Stimulated activated CD8-positive, alpha-beta memory T cell treated with anti-CD3 and anti-CD28 coated beads, Interleukin-15, amount 100 ng/mL, for 48 hours (primary cell): ENCODE measurements around the gene RAB5B.

Experiments
- DNase-seq, 2 donors: peaks; one replicate each; pipeline ENCODE4 v3.0.0-alpha.2; 2020; ENCODE audit warnings: low read depth in 2 of 2

The RAB5B gene

DNA sequence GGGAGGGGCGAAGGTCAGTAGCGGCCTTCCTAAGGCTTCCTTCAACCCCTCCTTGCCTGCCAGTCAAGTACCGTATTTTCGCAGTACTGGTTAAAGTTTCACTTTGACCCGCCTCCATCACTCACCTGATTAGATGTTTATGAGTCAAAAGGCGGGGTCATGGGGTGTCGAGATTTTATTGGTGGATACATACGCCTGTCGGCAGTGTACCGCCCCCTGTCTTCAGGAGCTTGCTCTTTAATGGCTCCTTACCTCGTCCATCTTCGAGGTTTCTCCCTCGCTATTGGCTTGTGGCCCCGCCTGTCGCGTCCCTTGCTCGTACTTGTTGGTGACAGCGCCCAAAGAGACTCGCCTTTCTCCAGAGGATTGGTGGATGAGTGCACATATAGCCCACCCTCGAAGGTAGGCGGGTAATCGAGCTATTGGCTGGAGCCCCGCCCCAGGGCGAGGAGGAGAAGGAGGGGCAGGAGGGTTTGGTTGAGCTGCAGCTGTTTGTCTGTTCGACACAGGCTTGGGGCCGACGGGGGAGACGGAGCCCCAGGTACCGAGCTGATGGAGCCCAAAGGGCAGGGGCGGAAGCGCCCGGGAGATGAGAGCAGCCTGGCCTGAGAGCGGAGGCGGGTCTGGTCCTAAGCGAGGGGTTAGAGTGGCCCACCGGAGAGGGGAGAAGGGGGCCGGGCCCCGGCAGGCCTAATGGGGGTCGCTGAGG lies at the start of gene RAB5B:
Gene RAB5B (plus strand): TSS at position 480 of the 709 bp plus-strand sequence. CDS start 12,883 bp downstream, outside the sequence.
- DNase-seq: peak; percentile 97

GRCh38 chr12:55925371-55925770 lies 48.5 kb upstream of the RAB5B start:
- DNase-seq: no peak

GRCh38 chr12:55925870-55926737 lies 47.8 kb upstream of the RAB5B start:
- DNase-seq: no peak

- peak; percentile 93 to 95 for DNase-seq
These were observed 46.9 kb upstream of the RAB5B start for GRCh38 chr12:55926738-55927587.

- peak; percentile 61 to 62 for DNase-seq
These were observed 46.0 kb upstream of the RAB5B start, which contains the start of gene PYM1 for GRCh38 chr12:55927588-55928502. Gene PYM1, minus strand, starts transcription at chr12:55927894. Its CDS starts 133 bp downstream, at chr12:55927761.

GRCh38 chr12:55929306-55929791 lies 44.5 kb upstream of the RAB5B start:
- DNase-seq: peak; percentile 81 to 83

- DNase-seq: peak; percentile 73 to 76
These were observed 43.0 kb upstream of the RAB5B start, which contains the start of gene DGKA for GRCh38 chr12:55930771-55931316. Gene DGKA, plus strand, starts transcription at chr12:55931162. Its CDS starts 5,342 bp downstream, at chr12:55936504.

- DNase-seq: no peak
These were observed 42.5 kb upstream of the RAB5B start for GRCh38 chr12:55931317-55931779.

GRCh38 chr12:55931780-55932550 lies 41.9 kb upstream of the RAB5B start:
- DNase-seq: no peak

- DNase-seq: no peak
These were observed 41.3 kb upstream of the RAB5B start for GRCh38 chr12:55932551-55932910.

GRCh38 chr12:55933169-55933798 lies 40.6 kb upstream of the RAB5B start:
- no peak for DNase-seq

GRCh38 chr12:55933799-55934742 lies 39.8 kb upstream of the RAB5B start:
- DNase-seq: no peak

DNA sequence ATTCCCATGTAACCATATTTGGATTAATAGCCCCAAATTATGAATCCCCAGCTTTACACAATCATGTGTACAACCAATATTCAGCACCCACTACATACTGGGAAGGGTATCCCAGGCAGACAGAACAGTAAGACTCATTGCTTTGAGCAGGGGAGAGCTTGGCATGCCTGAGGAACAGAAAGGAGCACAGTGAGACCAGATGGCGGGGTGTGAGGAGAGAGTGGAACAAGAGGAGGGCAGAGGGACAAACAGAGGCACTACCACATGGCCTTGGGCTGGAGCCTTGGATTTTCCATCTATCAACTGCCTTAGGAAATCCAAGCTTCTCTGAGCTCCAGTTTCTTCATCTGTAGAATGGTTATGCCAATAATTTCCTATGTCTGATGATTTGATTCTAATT lies 39.1 kb upstream of the RAB5B start:
- no peak for DNase-seq

DNA sequence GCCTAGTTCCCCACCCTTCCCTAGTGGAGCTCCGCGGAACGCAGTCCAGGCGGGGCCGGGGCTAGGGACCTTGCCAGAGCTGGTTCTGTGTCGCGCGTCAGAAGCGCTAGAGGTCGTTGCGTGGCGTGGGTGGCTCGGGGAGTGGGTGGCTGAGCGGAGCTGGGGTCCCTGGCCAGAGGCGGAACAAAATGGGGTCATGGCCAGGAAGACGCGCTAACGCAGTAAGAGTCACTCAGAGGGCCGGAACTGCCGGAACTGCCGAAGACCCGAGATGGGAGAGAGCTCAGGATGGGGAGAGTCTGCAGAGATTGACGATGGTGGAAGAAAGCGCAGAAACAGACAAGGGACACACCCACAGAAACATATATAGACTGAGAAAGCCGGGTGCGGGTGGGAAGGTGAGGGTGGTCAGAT lies 38.1 kb upstream of the RAB5B start:
- DNase-seq: no peak

- no peak for DNase-seq
These were observed 35.9 kb upstream of the RAB5B start for GRCh38 chr12:55937981-55938380.

DNA sequence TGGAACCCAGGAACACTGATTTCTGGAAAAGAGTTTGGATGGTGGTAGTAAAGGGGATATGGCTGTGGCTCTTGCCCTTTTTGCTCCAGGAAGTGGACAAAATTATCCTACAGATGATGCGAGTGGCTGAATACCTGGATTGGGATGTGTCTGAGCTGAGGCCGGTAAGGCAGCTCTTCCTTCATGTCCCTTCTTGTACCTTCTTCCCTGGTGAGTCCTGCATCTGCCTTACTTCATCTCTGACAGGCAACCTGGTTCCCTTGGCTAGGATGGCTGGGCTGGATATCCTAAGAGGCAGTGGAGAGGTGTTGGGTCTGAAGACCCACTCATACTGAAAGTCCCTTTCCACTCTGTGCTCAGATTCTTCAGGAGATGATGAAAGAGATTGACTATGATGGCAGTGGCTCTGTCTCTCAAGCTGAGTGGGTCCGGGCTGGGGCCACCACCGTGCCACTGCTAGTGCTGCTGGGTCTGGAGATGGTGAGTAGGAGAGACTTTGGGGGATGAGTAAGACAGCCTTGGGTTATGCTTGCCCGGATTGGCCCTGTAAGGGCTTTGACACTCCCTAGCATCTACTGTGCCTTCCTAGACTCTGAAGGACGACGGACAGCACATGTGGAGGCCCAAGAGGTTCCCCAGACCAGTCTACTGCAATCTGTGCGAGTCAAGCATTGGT lies 34.9 kb upstream of the RAB5B start:
- peak in 1 of 2 donors; percentile 44 for DNase-seq
